ENCODE data around the gene MAPK13. TPM values are rescaled to one million over a fixed set of nuclear protein-coding genes. Genes with fewer than 3 reads are reported as not detected.

Gene MAPK13
- total RNA-seq, 1 donor from 2014 or later, result 55.7 TPM

DNA sequence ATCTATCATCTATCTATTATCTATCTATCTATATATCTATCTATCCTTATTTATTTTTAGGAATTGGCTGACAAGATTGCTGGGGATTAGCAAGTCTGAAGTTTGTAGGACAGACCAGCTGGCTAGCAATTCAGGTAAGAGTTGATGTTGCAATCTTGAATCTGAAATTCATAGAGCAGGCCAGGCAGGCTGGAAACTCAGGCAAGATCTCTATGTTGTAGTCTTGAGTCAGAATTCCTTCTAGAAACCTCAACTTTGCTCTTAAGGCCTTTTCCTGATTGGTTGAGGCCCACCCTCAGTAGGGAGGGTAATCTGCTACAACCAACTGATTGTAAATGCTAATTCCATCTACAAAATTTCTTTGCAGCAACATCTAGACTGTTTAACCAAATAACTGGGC is 19.2 kb downstream of the MAPK13 start:
- no peak for DNase-seq (ENCODE audit: low spot score)
- H3K27me3 Mint-ChIP-seq (ENCODE audit: insufficient read depth), result no peaks in the 10 kb centered on the region
- intact Hi-C loops (cut with micrococcal nuclease), result no loop called here
- H3K36me3 Mint-ChIP-seq (ENCODE audit: low read depth), result peaks cover 3% of the 10 kb centered on the region
- no peak overlapping the region for H3K4me3 Mint-ChIP-seq
- peaks cover 20% of the 10 kb centered on the region for H3K4me1 Mint-ChIP-seq (ENCODE audit: low read depth)
- peaks cover 18% of the 10 kb centered on the region for H3K9me3 Mint-ChIP-seq
- H3K27ac Mint-ChIP-seq, result no peak overlapping the region

DNA sequence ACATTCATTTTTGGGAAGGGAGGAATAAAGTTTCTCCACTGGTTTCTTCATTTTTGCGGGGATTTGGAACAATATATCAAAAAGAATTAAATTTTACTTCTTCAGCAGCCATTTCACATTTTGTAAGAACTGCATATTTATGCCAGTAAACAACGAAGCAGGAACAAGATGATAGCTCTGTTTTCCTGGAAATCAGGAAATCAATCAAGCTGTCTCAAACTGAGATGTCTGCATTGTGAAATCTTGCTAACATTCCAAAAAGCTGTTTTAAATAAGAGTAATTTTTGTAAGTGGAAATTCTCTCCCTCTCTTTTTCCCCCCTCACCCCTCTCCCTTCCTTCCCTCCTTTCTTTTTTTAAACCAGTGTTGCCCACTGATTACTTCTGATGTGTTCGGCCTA is 20.0 kb downstream of the MAPK13 start:
- peaks cover 3% of the 10 kb centered on the region for H3K36me3 Mint-ChIP-seq (ENCODE audit: low read depth)
- no peak for DNase-seq (ENCODE audit: low spot score)
- peaks cover 20% of the 10 kb centered on the region for H3K4me1 Mint-ChIP-seq (ENCODE audit: low read depth)
- no peak overlapping the region for H3K4me3 Mint-ChIP-seq
- intact Hi-C loops (cut with micrococcal nuclease), result no loop called here
- peaks cover 23% of the 10 kb centered on the region for H3K9me3 Mint-ChIP-seq
- no peaks in the 10 kb centered on the region for H3K27me3 Mint-ChIP-seq (ENCODE audit: insufficient read depth)
- H3K27ac Mint-ChIP-seq, result no peak overlapping the region

DNA sequence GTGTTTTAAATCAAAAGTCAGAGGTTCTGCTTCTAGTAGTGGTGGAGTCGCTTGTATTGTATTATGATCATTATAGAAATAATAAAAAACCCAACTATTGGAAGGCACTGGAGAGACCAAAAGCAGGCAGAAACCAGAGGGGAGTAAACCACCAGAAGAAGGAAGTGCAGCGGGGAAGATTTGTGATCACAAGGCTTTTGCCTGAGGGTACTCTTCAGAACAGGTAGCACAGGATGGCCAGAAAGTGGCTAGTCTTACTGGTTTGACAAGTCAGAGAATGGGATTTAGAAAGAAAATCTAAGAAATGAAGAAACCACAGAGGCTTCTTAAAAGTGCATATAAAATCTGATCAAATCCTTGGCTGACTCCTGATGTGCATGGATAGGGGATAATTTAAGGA is 24.0 kb downstream of the MAPK13 start:
- no peak overlapping the region for H3K4me3 Mint-ChIP-seq

DNA sequence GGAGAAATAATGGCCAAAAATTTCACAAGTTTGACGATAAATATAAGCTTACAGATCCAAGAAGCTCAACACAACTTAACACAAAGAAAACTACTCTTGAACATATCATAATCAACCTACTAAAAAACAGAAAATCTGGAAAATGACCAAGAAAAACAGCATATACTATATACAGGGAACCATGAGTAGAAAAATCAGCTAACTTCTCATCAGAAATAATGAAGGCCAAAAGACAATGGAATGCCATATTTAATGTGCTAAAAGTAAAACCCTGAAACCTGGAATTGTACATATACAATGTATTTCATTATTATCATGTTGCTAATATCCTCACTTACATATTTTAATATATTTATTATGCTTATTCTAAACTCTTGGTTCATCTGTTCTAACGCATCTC is 25.3 kb downstream of the MAPK13 start:
- intact Hi-C loops (cut with micrococcal nuclease), result no loop called here

More for the DNA sequence above, 24.0 kb downstream of the MAPK13 start:
- H3K9me3 Mint-ChIP-seq, result peaks cover 29% of the 10 kb centered on the region
- no peaks in the 10 kb centered on the region for H3K27me3 Mint-ChIP-seq (ENCODE audit: insufficient read depth)
- intact Hi-C loops (cut with micrococcal nuclease), result no loop called here
- H3K36me3 Mint-ChIP-seq (ENCODE audit: low read depth), result peaks cover 4% of the 10 kb centered on the region
- no peak for DNase-seq (ENCODE audit: low spot score)
- H3K27ac Mint-ChIP-seq, result no peak overlapping the region
- peaks cover 9% of the 10 kb centered on the region for H3K4me1 Mint-ChIP-seq (ENCODE audit: low read depth)

DNA sequence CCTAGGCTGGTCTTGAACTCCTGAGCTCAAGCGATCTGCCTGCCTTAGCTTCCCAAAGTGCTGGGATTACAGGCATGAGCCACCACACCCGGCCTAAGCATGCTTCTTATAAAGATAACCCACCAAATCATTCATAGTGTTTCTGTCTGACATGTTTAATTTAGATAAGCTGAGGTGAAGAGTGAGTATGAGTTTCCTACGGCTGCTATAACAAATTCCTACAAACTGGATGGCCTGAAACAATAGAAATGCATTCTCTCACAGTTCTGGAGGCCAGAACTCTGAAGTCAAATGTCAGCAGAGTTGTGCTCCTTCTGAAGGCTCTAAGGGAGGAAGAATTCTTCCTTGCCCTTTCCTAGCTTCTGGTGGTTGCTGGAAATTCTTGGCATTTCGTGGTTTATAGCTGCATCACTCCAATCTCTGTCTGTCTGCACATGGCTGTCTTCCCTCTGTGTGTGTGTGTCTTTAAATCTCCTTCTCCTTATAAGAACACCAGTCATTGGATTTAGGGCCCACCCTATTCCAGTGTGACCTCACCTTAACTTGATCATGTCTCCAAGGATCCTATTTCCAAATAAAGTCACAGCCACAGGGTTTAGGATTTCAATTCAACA is 29.9 kb downstream of the MAPK13 start:
- Mint-ChIP-seq H3K36me3 (ENCODE audit: low read depth) (peaks cover 4% of the 10 kb centered on the region), H3K27me3 (ENCODE audit: insufficient read depth) (no peaks in the 10 kb centered on the region), H3K9me3 (peaks cover 19% of the 10 kb centered on the region), H3K27ac (no peak overlapping the region), H3K4me1 (ENCODE audit: low read depth) (no peaks in the 10 kb centered on the region), H3K4me3 (no peak overlapping the region)
- DNase-seq (ENCODE audit: low spot score), result no peak
- intact Hi-C loops (cut with micrococcal nuclease), result no loop called here

More for the DNA sequence above, 25.3 kb downstream of the MAPK13 start:
- no peak for DNase-seq (ENCODE audit: low spot score)
- H3K27me3 Mint-ChIP-seq (ENCODE audit: insufficient read depth), result no peaks in the 10 kb centered on the region
- H3K27ac Mint-ChIP-seq, result no peak overlapping the region
- H3K4me3 Mint-ChIP-seq, result no peak overlapping the region
- H3K4me1 Mint-ChIP-seq (ENCODE audit: low read depth), result peaks cover under 1% of the 10 kb centered on the region
- peaks cover 4% of the 10 kb centered on the region for H3K36me3 Mint-ChIP-seq (ENCODE audit: low read depth)
- H3K9me3 Mint-ChIP-seq, result peaks cover 30% of the 10 kb centered on the region

DNA sequence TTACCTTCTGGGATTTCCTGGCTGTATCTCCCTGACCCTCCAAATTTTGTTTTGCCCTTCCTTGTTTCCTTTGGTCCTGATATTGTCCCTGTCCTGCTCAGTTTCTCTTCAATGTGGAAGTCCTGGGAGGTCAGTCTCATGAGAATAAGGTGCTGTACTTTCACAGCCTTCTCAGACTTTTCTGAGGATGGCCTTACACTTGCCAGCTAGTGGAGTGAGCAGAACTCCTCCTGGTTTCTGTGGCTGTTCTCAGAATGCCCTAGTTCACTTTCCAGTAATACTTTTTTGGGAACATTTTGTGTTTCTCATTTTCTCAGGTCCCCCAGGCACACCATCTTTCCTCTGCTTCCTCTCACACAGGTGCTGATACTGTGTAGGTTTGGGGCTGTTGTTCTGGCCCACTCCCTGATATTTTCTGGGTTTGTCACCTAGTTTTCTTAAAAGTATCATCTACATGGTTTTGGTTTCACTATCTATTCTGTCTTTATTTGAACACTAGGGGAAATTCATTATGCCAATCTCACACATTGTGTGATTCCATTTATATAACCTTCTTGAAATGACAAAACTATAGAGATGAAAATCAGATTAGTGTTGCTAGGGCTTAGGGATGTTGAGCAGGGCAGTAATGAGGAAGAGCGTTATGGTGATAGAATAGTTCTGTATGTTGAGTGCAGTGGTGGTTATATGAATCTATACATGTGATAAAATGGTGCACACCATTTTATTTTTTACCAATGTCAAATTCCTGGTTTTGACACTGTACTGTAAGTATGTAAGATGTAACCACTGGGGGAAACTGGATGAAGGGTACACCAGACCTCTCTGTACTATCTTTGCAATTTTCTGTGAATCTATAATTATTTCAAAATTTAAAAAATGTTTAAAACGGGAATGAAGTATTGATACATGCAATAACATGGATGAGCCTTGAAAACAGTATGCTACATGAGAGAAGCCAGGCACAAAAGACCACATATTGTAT is 39.0 kb downstream of the MAPK13 start:
- Mint-ChIP-seq H3K36me3 (ENCODE audit: low read depth) (peaks cover 9% of the 10 kb centered on the region), H3K9me3 (peaks cover 7% of the 10 kb centered on the region), H3K27me3 (ENCODE audit: insufficient read depth) (peaks cover 2% of the 10 kb centered on the region), H3K4me3 (peak overlapping the region; percentile 20), H3K4me1 (ENCODE audit: low read depth) (peaks cover 27% of the 10 kb centered on the region), H3K27ac (peak overlapping the region; percentile 64)
- intact Hi-C loops (cut with micrococcal nuclease), result loop anchor here (1.0 to 2.0 kb wide), 3 partner anchors 28 to 49 kb away; no protein-coding TSS in a partner anchor
- DNase-seq (ENCODE audit: low spot score), result no peak

DNA sequence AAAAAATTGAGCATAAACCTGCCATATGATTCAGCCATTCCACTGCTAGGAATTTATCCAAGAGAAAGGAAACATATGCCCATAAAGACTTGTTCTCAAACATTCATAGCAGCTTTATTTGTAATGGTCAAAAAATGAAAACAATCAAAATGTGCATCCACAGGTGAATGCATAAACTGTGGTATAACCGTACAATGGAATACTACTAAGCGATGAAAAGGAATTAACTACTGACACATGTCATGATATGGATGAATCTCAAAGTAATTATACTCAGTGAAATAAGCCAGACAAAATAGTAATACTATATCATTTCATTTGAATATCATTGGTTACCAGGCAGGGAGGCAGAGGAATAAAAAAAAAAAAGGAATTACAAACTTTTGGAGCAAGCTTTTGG is 40.4 kb downstream of the MAPK13 start:
- Mint-ChIP-seq H3K27me3 (ENCODE audit: insufficient read depth) (peaks cover 2% of the 10 kb centered on the region), H3K4me1 (ENCODE audit: low read depth) (peaks cover 27% of the 10 kb centered on the region), H3K27ac (no peak overlapping the region), H3K9me3 (peaks cover 11% of the 10 kb centered on the region), H3K36me3 (ENCODE audit: low read depth) (peaks cover 13% of the 10 kb centered on the region), H3K4me3 (no peak overlapping the region)
- DNase-seq (ENCODE audit: low spot score), result no peak
- intact Hi-C loops (cut with micrococcal nuclease), result no loop called here

DNA sequence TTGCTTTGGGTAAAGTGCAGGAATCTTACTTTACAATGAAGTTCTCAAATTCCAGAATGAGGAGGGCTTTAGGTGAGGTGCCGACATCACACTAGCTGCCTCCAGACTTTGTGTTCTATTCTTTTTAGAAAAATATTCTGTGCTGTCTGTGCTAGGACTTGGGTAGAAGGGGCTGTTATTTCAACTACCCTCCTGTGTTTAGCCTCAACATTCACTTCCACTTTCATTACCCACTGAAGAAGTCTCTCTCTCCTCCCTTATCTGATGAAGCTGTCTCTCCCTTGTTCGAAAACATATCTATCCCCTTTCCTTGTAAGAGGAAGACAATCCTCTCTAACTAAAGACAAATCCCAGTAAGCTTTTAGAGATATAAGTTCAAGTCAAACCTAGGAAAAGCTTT is 41.3 kb downstream of the MAPK13 start:
- Mint-ChIP-seq H3K27ac (no peak overlapping the region), H3K9me3 (peaks cover 13% of the 10 kb centered on the region), H3K27me3 (ENCODE audit: insufficient read depth) (no peaks in the 10 kb centered on the region), H3K36me3 (ENCODE audit: low read depth) (peaks cover 15% of the 10 kb centered on the region), H3K4me1 (ENCODE audit: low read depth) (peaks cover 32% of the 10 kb centered on the region), H3K4me3 (no peak overlapping the region)
- intact Hi-C loops (cut with micrococcal nuclease), result no loop called here
- DNase-seq (ENCODE audit: low spot score), result no peak

DNA sequence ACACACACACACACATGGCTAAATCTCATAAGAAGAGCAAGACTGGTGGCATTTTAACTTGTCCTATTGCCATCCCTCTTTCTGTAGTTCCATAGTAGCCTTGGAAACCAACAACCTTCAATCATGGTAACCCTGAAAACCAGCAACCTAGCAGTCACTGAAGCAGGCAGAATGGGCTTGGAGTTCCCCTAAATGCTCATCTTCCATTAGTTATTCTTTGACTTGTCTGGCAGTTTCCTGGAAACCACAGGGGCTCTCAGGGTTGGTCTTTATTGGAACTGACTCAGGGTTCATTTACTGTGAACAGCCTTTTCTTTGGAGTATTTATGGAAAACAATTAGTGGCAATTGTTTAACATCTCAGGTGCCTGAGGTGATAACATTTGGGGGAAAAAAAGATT is 46.9 kb downstream of the MAPK13 start:
- intact Hi-C loops (cut with micrococcal nuclease), result no loop called here
- Mint-ChIP-seq H3K4me3 (no peak overlapping the region), H3K4me1 (ENCODE audit: low read depth) (peaks cover 15% of the 10 kb centered on the region), H3K9me3 (peaks cover 32% of the 10 kb centered on the region), H3K27ac (peak overlapping the region; percentile 80), H3K36me3 (ENCODE audit: low read depth) (peaks cover 16% of the 10 kb centered on the region), H3K27me3 (ENCODE audit: insufficient read depth) (peaks cover 2% of the 10 kb centered on the region)
- no peak for DNase-seq (ENCODE audit: low spot score)

DNA sequence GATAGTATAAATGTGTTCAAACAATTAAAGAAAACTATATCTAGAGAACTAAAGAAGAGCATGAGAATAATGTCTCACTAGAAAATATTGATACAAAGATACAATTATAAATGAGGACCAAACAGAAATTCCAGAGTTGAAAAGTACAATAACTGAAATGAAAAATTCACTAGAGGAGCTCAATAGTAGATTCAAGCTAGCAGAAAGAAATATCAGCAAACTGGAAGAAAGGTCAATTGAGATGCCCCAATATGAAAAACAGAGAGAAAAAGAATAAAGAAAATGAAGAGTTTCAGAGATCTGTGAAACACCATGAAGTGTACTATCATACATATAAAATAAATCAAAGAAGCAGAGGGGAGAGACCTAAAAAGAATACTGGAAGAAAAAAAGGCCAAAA is 48.2 kb downstream of the MAPK13 start:
- H3K27ac Mint-ChIP-seq, result no peak overlapping the region
- DNase-seq (ENCODE audit: low spot score), result no peak
- peaks cover 4% of the 10 kb centered on the region for H3K27me3 Mint-ChIP-seq (ENCODE audit: insufficient read depth)
- peaks cover 32% of the 10 kb centered on the region for H3K9me3 Mint-ChIP-seq
- H3K4me1 Mint-ChIP-seq (ENCODE audit: low read depth), result peaks cover 13% of the 10 kb centered on the region
- peaks cover 15% of the 10 kb centered on the region for H3K36me3 Mint-ChIP-seq (ENCODE audit: low read depth)
- no peak overlapping the region for H3K4me3 Mint-ChIP-seq
- intact Hi-C loops (cut with micrococcal nuclease), result no loop called here

DNA sequence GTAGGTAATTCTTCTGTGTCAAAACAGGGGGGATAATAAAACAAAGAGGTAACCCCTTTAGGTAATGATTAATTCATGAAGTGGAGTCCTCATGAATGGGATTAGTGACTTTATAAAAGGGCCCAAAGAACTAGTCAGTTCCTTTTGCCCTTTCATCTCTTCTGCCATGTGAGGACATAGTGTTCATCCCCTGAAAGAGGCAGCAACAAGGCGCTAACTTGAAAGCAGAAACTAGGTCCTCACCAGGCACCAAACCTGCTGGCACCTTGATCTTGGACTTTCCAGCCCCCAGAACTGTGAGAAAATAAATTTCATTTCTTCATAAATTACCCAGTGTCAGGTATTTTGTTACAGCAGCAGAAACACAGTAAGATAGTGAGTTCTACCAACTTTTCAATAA is 49.8 kb downstream of the MAPK13 start:
- Mint-ChIP-seq H3K27ac (no peak overlapping the region), H3K9me3 (peaks cover 35% of the 10 kb centered on the region), H3K4me1 (ENCODE audit: low read depth) (peaks cover 13% of the 10 kb centered on the region), H3K27me3 (ENCODE audit: insufficient read depth) (peaks cover 4% of the 10 kb centered on the region), H3K36me3 (ENCODE audit: low read depth) (peaks cover 15% of the 10 kb centered on the region), H3K4me3 (no peak overlapping the region)
- no peak for DNase-seq (ENCODE audit: low spot score)
- intact Hi-C loops (cut with micrococcal nuclease), result no loop called here

DNA sequence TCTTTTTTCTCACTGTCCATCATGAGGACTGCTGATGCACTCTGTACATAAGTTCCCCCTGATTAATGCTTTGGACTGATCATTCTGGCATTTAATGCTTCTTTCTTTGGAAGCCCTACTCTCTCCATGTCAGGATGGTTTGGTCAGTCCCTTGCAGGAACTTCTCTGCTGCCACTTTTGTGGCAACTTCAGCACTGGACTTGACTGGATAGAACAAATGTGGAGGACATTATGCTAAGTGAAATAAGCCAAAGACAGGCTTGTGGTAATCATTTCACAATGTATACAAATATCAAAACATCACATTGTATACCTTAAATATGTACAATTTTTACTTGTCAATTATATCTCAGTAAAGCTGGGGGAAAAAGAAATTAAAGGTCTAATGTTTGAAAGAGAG is 54.0 kb downstream of the MAPK13 start:
- intact Hi-C loops (cut with micrococcal nuclease), result no loop called here

DNA sequence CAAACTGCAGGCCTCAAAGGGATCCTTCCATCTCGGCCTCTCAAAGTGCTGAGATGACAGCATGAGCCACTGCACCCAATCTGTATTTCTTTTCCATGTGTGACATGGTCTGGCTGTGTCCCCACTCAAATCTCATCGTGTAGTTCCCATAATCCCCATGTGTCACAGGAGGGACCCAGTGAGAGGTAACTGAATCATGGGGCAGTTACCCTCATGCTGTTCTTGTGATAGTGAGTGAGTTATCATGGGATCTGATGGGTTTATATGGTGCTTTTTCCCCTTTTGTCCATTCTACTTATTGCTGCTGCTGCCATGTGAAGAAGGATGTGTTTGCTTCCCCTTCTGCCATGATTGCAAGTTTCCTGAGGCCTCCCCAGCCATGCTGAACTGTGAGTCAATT is 55.9 kb downstream of the MAPK13 start:
- H3K4me3 Mint-ChIP-seq, result no peak overlapping the region
- peaks cover 4% of the 10 kb centered on the region for H3K27me3 Mint-ChIP-seq (ENCODE audit: insufficient read depth)
- no peaks in the 10 kb centered on the region for H3K36me3 Mint-ChIP-seq (ENCODE audit: low read depth)
- peaks cover 4% of the 10 kb centered on the region for H3K9me3 Mint-ChIP-seq
- no peak overlapping the region for H3K27ac Mint-ChIP-seq
- intact Hi-C loops (cut with micrococcal nuclease), result no loop called here
- DNase-seq (ENCODE audit: low spot score), result no peak
- H3K4me1 Mint-ChIP-seq (ENCODE audit: low read depth), result no peaks in the 10 kb centered on the region

More for the DNA sequence above, 54.0 kb downstream of the MAPK13 start:
- H3K9me3 Mint-ChIP-seq, result peaks cover 7% of the 10 kb centered on the region
- no peak overlapping the region for H3K4me3 Mint-ChIP-seq
- no peaks in the 10 kb centered on the region for H3K4me1 Mint-ChIP-seq (ENCODE audit: low read depth)
- peaks cover 4% of the 10 kb centered on the region for H3K27me3 Mint-ChIP-seq (ENCODE audit: insufficient read depth)
- no peak overlapping the region for H3K27ac Mint-ChIP-seq
- no peak for DNase-seq (ENCODE audit: low spot score)
- H3K36me3 Mint-ChIP-seq (ENCODE audit: low read depth), result no peaks in the 10 kb centered on the region

Data from activated T-helper 1 cell treated with anti-CD3 and anti-CD28 coated beads, Interleukin-12 subunit alpha, Interleukin-12 subunit beta, Interleukin-2, Interleukin-4 antibody, amounts not matched to agents 30 ng/mL and 10 ng/mL and 1 ng/mL, durations not matched to agents 14 hours and 24 hours and 36 hours (primary cell).